GM19328 (cell line): ENCODE data around the gene ABCC3.
"Not testable (repeated sequence)": the region's sequence is repeated elsewhere in the genome, so short reads cannot be mapped to it uniquely, and the experiment has no call there.

Experiments
- ATAC-seq: cut with Tn5 transposase; IDR thresholded peaks from one replicate; pipeline ENCODE4 v1.9.1; 2021; ENCODE audit warnings: mild to moderate bottlenecking, moderate library complexity; ENCODE audit not compliant: unreplicated experiment

The ABCC3 gene

GRCh38 chr17:50696365-50696879 lies 61.7 kb downstream of the ABCC3 start:
- ATAC-seq = no peak

- no peak for ATAC-seq
Observed at GRCh38 chr17:50697062-50697461, 62.4 kb downstream of the ABCC3 start.

- no peak for ATAC-seq
Observed at GRCh38 chr17:50697663-50698272, 63.1 kb downstream of the ABCC3 start.

- no peak for ATAC-seq
Observed at GRCh38 chr17:50699410-50699809, 64.7 kb downstream of the ABCC3 start.

- ATAC-seq = no peak
Observed at GRCh38 chr17:50703162-50703561, 68.5 kb downstream of the ABCC3 start.

- peak; percentile 69 for ATAC-seq
Observed at GRCh38 chr17:50707289-50708049, 72.8 kb downstream of the ABCC3 start, which contains the start of gene ANKRD40. ANKRD40 (minus strand) TSS chr17:50707914; CDS start chr17:50707654, 260 bp downstream.

GRCh38 chr17:50708050-50709000 lies 73.6 kb downstream of the ABCC3 start:
- ATAC-seq = no peak

GRCh38 chr17:50709053-50709452 lies 74.4 kb downstream of the ABCC3 start:
- ATAC-seq = not testable (repeated sequence)

- ATAC-seq = no peak
Observed at GRCh38 chr17:50710025-50710424, 75.3 kb downstream of the ABCC3 start.

- no peak for ATAC-seq
Observed at GRCh38 chr17:50710650-50711049, 76.0 kb downstream of the ABCC3 start.

GRCh38 chr17:50712641-50713040 lies 78.0 kb downstream of the ABCC3 start:
- no peak for ATAC-seq

GRCh38 chr17:50715471-50715870 lies 80.8 kb downstream of the ABCC3 start:
- ATAC-seq = no peak

- peak; percentile 81 for ATAC-seq
Observed at GRCh38 chr17:50719144-50719923, 84.7 kb downstream of the ABCC3 start, which contains the start of gene LUC7L3. LUC7L3 (plus strand) TSS chr17:50719603; CDS start chr17:50719733, 130 bp downstream.

- no peak for ATAC-seq
Observed at GRCh38 chr17:50719924-50720794, 85.5 kb downstream of the ABCC3 start.

- ATAC-seq = no peak
Observed at GRCh38 chr17:50721194-50722010, 86.7 kb downstream of the ABCC3 start.

- ATAC-seq = no peak
Observed at GRCh38 chr17:50722746-50723145, 88.1 kb downstream of the ABCC3 start.

GRCh38 chr17:50724622-50725021 lies 89.9 kb downstream of the ABCC3 start:
- ATAC-seq = not testable (repeated sequence)
